Measurements from ENCODE around the gene RHEX. TPM values are rescaled to one million over a fixed set of nuclear protein-coding genes. Genes with fewer than 3 reads are reported as not detected.

The RHEX gene
- total RNA-seq, 1 donor from 2014 or later: not detected

GRCh38 chr1:206109718-206110117 lies 56.7 kb downstream of the RHEX start:
- Mint-ChIP-seq H3K4me1 (ENCODE audit: low read depth) (peaks cover 3% of the 10 kb centered on the region), H3K4me3 (ENCODE audit: unreplicated experiment) (no peak overlapping the region), H3K36me3 (ENCODE audit: low read depth) (no peaks in the 10 kb centered on the region), H3K27ac (ENCODE audit: unreplicated experiment) (no peak overlapping the region), H3K27me3 (ENCODE audit: low read depth) (peaks cover 5% of the 10 kb centered on the region), H3K9me3 (ENCODE audit: low read depth) (no peaks in the 10 kb centered on the region)
- TF ChIP-seq CTCF (IDR thresholded peaks at IDR 0.05): no peak
- no peak for DNase-seq (ENCODE audit: low spot score)

- TF ChIP-seq CTCF (IDR thresholded peaks at IDR 0.05): no peak
- Mint-ChIP-seq H3K4me3 (ENCODE audit: unreplicated experiment) (no peak overlapping the region), H3K36me3 (ENCODE audit: low read depth) (no peaks in the 10 kb centered on the region), H3K9me3 (ENCODE audit: low read depth) (no peaks in the 10 kb centered on the region), H3K4me1 (ENCODE audit: low read depth) (peaks cover 3% of the 10 kb centered on the region), H3K27me3 (ENCODE audit: low read depth) (peaks cover 5% of the 10 kb centered on the region), H3K27ac (ENCODE audit: unreplicated experiment) (no peak overlapping the region)
- DNase-seq (ENCODE audit: low spot score): no peak
Observed at GRCh38 chr1:206110161-206110560, 57.2 kb downstream of the RHEX start.

GRCh38 chr1:206110820-206111219 lies 57.8 kb downstream of the RHEX start:
- no peaks in the 10 kb centered on the region for H3K9me3 Mint-ChIP-seq (ENCODE audit: low read depth)
- H3K27ac Mint-ChIP-seq (ENCODE audit: unreplicated experiment): no peak overlapping the region
- no peak for TF ChIP-seq CTCF (IDR thresholded peaks at IDR 0.05)
- H3K36me3 Mint-ChIP-seq (ENCODE audit: low read depth): no peaks in the 10 kb centered on the region
- H3K27me3 Mint-ChIP-seq (ENCODE audit: low read depth): peaks cover 7% of the 10 kb centered on the region
- H3K4me1 Mint-ChIP-seq (ENCODE audit: low read depth): peaks cover 3% of the 10 kb centered on the region
- no peak overlapping the region for H3K4me3 Mint-ChIP-seq (ENCODE audit: unreplicated experiment)
- DNase-seq (ENCODE audit: low spot score): no peak

GRCh38 chr1:206111271-206111927 lies 58.4 kb downstream of the RHEX start:
- Mint-ChIP-seq H3K36me3 (ENCODE audit: low read depth) (no peaks in the 10 kb centered on the region), H3K27me3 (ENCODE audit: low read depth) (peaks cover 8% of the 10 kb centered on the region), H3K9me3 (ENCODE audit: low read depth) (no peaks in the 10 kb centered on the region), H3K27ac (ENCODE audit: unreplicated experiment) (no peak overlapping the region), H3K4me1 (ENCODE audit: low read depth) (peaks cover 1% of the 10 kb centered on the region), H3K4me3 (ENCODE audit: unreplicated experiment) (no peak overlapping the region)
- TF ChIP-seq CTCF (IDR thresholded peaks at IDR 0.05): no peak
- no peak for DNase-seq (ENCODE audit: low spot score)

GRCh38 chr1:206112600-206113301 lies 59.8 kb downstream of the RHEX start:
- Mint-ChIP-seq H3K4me1 (ENCODE audit: low read depth) (peaks cover 8% of the 10 kb centered on the region), H3K27ac (ENCODE audit: unreplicated experiment) (no peak overlapping the region)
- DNase-seq (ENCODE audit: low spot score): no peak

More at GRCh38 chr1:206112600-206113301, 59.8 kb downstream of the RHEX start:
- Mint-ChIP-seq H3K36me3 (ENCODE audit: low read depth) (no peaks in the 10 kb centered on the region), H3K4me3 (ENCODE audit: unreplicated experiment) (no peak overlapping the region), H3K9me3 (ENCODE audit: low read depth) (no peaks in the 10 kb centered on the region), H3K27me3 (ENCODE audit: low read depth) (peaks cover 12% of the 10 kb centered on the region)
- TF ChIP-seq CTCF (IDR thresholded peaks at IDR 0.05): no peak

All from chondrocyte (in vitro differentiated cells).